Natural killer cell (primary cell): ENCODE data around the gene NEGR1. TPM values are rescaled to one million over a fixed set of nuclear protein-coding genes. Genes with fewer than 3 reads are reported as not detected.

ENCODE experiments used
- ATAC-seq, 3 donors: fragments of 150-1000 bp in 2 of 3; fragments of 200-7000 bp in 1 of 3; cut with Tn5 transposase; 1 replicate in 1 of 3; 2 replicates in 2 of 3; pipeline ENCODE4 v1.10.0; 2021; ENCODE audit warnings: mild to moderate bottlenecking in 2 of 3, moderate library complexity in 2 of 3
- DNase-seq, 2 donors: peaks; one replicate each; pipeline versions ENCODE4 v3.0.0 to v3.0.0-alpha.2; 2013 to 2021; ENCODE audit warnings: mixed read lengths in 1 of 2
- H3K27ac ChIP-seq: one replicate; pipeline ENCODE4 v1.5.1; 2013; ENCODE audit warnings: mild to moderate bottlenecking, low read length
- H3K27me3 ChIP-seq: one replicate; pipeline ENCODE4 v1.6.1; 2013; ENCODE audit warnings: low read length; ENCODE audit not compliant: control insufficient read depth, insufficient read depth
- H3K36me3 ChIP-seq: one replicate; pipeline ENCODE4 v1.6.1; 2013; ENCODE audit warnings: low read length; ENCODE audit not compliant: control insufficient read depth, insufficient read depth
- H3K4me1 ChIP-seq: one replicate; pipeline ENCODE4 v1.6.1; 2013; ENCODE audit warnings: low read length; ENCODE audit not compliant: control insufficient read depth, insufficient read depth
- H3K4me3 ChIP-seq: one replicate; pipeline ENCODE4 v1.5.1; 2013; ENCODE audit warnings: low read length
- H3K9me3 ChIP-seq: one replicate; pipeline ENCODE4 v1.6.1; 2013; ENCODE audit warnings: low read length; ENCODE audit not compliant: control insufficient read depth, insufficient read depth
- H3K27ac Mint-ChIP-seq, 2 donors: one replicate each; pipeline ENCODE4 v1.8.0; 2022; ENCODE audit warnings: mild to moderate bottlenecking in 2 of 2, mixed read lengths in 2 of 2, moderate library complexity in 1 of 2
- H3K27me3 Mint-ChIP-seq, 2 donors: one replicate each; pipeline ENCODE4 v1.8.0; 2022; ENCODE audit warnings: low read depth in 2 of 2, mixed read lengths in 2 of 2
- H3K36me3 Mint-ChIP-seq: one replicate; pipeline ENCODE4 v1.8.0; 2022; ENCODE audit warnings: mixed read lengths
- H3K4me1 Mint-ChIP-seq, 2 donors: one replicate each; pipeline ENCODE4 v1.8.0; 2022; ENCODE audit warnings: mixed read lengths in 2 of 2
- H3K4me3 Mint-ChIP-seq: one replicate; pipeline ENCODE4 v1.8.0; 2022; ENCODE audit warnings: mild to moderate bottlenecking, moderate library complexity, mixed read lengths
- H3K9me3 Mint-ChIP-seq, 2 donors: one replicate each; pipeline ENCODE4 v1.8.0; 2022; ENCODE audit warnings: mixed read lengths in 2 of 2
- WGBS: methylation state at CpG from one replicate; pipeline ENCODE4 v1.1.7; 2013; ENCODE audit warnings: missing lambda C conversion rate; ENCODE audit not compliant: insufficient coverage; 5-methylcytosine and 5-hydroxymethylcytosine counted together
- intact Hi-C: fragments of 100-400 bp; cut with micrococcal nuclease; formaldehyde crosslinking; loops from one replicate; pipeline ENCODE4 v1.14.2; 2022
- total RNA-seq, 4 donors: library from RNA; stranded (reverse); fragments of 120-200 nt in 1 of 4; gene quantifications; one replicate each; pipeline versions ENCODE4 v1.2.3 to v1.2.4, GENCODE V29; 2013 to 2022
- TF ChIP-seq, protein P1 (sequence below): fragments of 200-600 bp; IDR thresholded peaks from one replicate; pipeline ENCODE4 v1.8.0; 2022; ENCODE audit warnings: antibody characterized with exemption

Gene NEGR1
- total RNA-seq, 3 donors from 2014 or later (not counting 1 experiment from before 2014, with no cell fraction given): 0.55 to 1.3 TPM; not detected in 1

DNA sequence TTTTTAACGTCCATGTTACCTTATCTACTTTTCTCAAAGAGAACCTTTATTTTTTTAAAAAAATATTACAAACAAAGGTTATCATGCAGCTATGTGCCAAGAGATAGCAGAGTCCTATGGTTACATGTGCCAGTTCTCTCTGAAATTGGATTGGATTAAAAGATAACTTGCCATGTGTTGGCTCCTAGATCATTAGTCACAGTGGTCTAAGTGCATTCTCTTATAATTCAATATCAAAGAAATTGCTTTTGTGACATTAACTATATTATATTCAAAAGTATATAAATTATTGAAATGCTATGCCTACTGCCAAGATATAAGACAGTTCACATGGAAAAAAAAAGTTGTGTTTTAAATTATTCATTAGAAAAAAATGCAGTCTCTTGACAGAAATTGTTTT is 494.2 kb downstream of the NEGR1 start:
- Mint-ChIP-seq H3K9me3 (peaks cover 7 to 12% of the 10 kb centered on the region in 2 donors), H3K4me1 (no peaks in the 10 kb centered on the region), H3K27ac (no peak overlapping the region), H3K4me3 (no peak overlapping the region), H3K27me3 (no peaks in the 10 kb centered on the region), H3K36me3 (peaks cover 8% of the 10 kb centered on the region)
- Histone ChIP-seq H3K27ac (no peak overlapping the region), H3K4me1 (no peaks in the 10 kb centered on the region), H3K36me3 (no peaks in the 10 kb centered on the region), H3K27me3 (no peaks in the 10 kb centered on the region), H3K9me3 (no peaks in the 10 kb centered on the region), H3K4me3 (no peak overlapping the region)
- intact Hi-C loops: no loop called here
- no peak for DNase-seq
- TF ChIP-seq, protein P1, sequence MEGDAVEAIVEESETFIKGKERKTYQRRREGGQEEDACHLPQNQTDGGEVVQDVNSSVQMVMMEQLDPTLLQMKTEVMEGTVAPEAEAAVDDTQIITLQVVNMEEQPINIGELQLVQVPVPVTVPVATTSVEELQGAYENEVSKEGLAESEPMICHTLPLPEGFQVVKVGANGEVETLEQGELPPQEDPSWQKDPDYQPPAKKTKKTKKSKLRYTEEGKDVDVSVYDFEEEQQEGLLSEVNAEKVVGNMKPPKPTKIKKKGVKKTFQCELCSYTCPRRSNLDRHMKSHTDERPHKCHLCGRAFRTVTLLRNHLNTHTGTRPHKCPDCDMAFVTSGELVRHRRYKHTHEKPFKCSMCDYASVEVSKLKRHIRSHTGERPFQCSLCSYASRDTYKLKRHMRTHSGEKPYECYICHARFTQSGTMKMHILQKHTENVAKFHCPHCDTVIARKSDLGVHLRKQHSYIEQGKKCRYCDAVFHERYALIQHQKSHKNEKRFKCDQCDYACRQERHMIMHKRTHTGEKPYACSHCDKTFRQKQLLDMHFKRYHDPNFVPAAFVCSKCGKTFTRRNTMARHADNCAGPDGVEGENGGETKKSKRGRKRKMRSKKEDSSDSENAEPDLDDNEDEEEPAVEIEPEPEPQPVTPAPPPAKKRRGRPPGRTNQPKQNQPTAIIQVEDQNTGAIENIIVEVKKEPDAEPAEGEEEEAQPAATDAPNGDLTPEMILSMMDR: no peak
- ATAC-seq: no peak
- WGBS: no CpG with 5 or more reads among the region's 1 CpG

DNA sequence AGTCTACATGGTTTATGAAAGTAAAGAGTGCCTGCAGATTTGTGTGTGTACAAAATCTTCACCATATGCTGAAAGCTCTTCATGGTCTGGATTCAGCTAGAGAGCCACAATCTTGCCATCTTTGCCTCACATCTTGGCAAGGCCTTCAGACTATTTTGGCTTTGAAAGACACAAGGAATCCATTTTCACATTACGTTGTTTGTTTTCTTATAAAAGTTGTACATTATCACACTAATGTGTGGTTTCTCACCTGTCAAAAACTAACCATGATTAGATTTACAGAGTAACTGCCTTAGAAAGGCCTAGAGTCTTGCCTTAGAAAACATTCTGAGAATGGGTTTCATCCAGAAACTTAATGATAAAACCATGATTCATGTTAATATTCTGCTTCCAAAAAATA is 494.6 kb downstream of the NEGR1 start:
- Histone ChIP-seq H3K4me1 (no peaks in the 10 kb centered on the region), H3K4me3 (no peak overlapping the region), H3K27ac (no peak overlapping the region), H3K27me3 (no peaks in the 10 kb centered on the region), H3K9me3 (no peaks in the 10 kb centered on the region), H3K36me3 (no peaks in the 10 kb centered on the region)
- Mint-ChIP-seq H3K27me3 (no peaks in the 10 kb centered on the region), H3K36me3 (peaks cover 8% of the 10 kb centered on the region), H3K27ac (no peak overlapping the region), H3K9me3 (peaks cover 7 to 12% of the 10 kb centered on the region in 2 donors), H3K4me3 (no peak overlapping the region), H3K4me1 (no peaks in the 10 kb centered on the region)
- no peak for ATAC-seq
- TF ChIP-seq, protein P1: no peak
- intact Hi-C loops: no loop called here
- DNase-seq: no peak
- WGBS: 40% methylated on average over 1 of the region's 1 CpG

DNA sequence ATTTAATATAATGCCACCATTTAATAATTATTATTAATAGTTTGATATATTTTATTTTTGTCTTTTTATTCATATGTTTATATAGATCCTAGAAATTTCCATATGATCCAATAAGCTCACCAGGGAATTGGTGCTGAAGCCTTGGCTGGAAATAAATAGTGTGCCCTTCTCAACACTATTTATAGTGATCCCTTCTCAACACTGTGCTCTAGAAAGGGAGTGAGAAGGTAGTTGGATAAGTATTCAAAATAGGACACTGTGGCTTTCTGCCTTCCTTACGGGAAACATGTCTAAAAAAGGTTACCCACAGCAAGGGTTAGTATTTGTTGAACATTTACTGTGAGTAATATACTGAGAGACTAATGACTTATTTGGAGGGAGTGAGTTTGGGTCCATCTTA is 496.1 kb downstream of the NEGR1 start:
- no peak overlapping the region for H3K27ac Mint-ChIP-seq
- 86% methylated on average over 1 of the region's 1 CpG for WGBS
- H3K36me3 ChIP-seq: no peaks in the 10 kb centered on the region
- no peaks in the 10 kb centered on the region for H3K4me1 ChIP-seq
- H3K9me3 Mint-ChIP-seq: peaks cover 4 to 9% of the 10 kb centered on the region in 2 donors
- no peak for ATAC-seq
- DNase-seq: no peak
- TF ChIP-seq, protein P1: no peak
- peaks cover 8% of the 10 kb centered on the region for H3K36me3 Mint-ChIP-seq
- H3K4me3 ChIP-seq: no peak overlapping the region
- no peak overlapping the region for H3K27ac ChIP-seq
- no peaks in the 10 kb centered on the region for H3K4me1 Mint-ChIP-seq
- no peaks in the 10 kb centered on the region for H3K27me3 ChIP-seq
- H3K9me3 ChIP-seq: no peaks in the 10 kb centered on the region
- H3K4me3 Mint-ChIP-seq: no peak overlapping the region
- intact Hi-C loops: no loop called here
- no peaks in the 10 kb centered on the region for H3K27me3 Mint-ChIP-seq

DNA sequence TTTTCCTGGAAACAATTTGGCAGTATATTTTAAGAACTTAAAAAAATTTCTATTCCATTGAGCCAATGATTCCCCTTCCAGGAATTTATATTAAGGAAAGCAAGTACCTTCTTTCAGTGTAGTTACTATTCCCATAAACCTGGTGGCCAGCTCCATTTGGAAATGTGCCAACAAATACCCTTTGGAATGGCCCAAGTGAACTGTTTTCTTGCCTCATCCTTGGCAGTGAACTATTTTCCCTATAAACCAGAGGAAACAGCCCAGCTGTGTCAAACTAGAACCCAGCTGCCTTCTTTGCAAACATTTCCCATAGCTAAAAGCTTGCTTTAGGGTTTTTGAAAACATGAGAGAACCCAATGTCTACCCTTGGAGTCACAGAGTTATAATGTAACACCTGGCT is 496.9 kb downstream of the NEGR1 start:
- H3K27me3 Mint-ChIP-seq: no peaks in the 10 kb centered on the region
- H3K27ac Mint-ChIP-seq: no peak overlapping the region

More for the DNA sequence above, 496.9 kb downstream of the NEGR1 start:
- no peak overlapping the region for H3K4me3 Mint-ChIP-seq
- intact Hi-C loops: no loop called here
- H3K9me3 ChIP-seq: no peaks in the 10 kb centered on the region
- no peaks in the 10 kb centered on the region for H3K4me1 ChIP-seq
- DNase-seq (no peak), ATAC-seq (no peak)
- no peaks in the 10 kb centered on the region for H3K27me3 ChIP-seq
- no peak overlapping the region for H3K4me3 ChIP-seq
- peaks cover 5% of the 10 kb centered on the region for H3K36me3 Mint-ChIP-seq
- TF ChIP-seq, protein P1: no peak
- H3K9me3 Mint-ChIP-seq: peaks cover 0 to 6% of the 10 kb centered on the region in 2 donors
- H3K4me1 Mint-ChIP-seq: no peaks in the 10 kb centered on the region
- no peak overlapping the region for H3K27ac ChIP-seq
- H3K36me3 ChIP-seq: no peaks in the 10 kb centered on the region
